ENCODE results near the gene FAM83C.
"Not testable (repeated sequence)": the region's sequence is repeated elsewhere in the genome, so short reads cannot be mapped to it uniquely, and the experiment has no call there.

The FAM83C gene

GRCh38 chr20:35262731-35263531, 29.3 kb downstream of the FAM83C start:
- not testable (repeated sequence) for DNase-seq

DNA sequence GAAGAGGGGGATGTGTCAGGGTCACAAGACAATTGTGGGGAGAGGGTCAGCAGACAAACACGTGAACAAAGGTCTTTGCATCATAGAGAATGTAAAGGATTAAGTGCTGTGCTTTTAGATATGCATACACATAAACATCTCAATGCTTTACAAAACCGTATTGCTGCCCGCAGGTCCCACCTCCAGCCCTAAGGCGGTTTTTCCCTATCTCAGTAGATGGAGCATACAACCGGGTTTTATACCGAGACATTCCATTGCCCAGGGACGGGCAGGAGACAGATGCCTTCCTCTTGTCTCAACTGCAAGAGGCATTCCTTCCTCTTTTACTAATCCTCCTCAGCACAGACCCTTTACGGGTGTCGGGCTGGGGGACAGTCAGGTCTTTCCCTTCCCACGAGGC, 29.9 kb downstream of the FAM83C start:
- not testable (repeated sequence) for DNase-seq

DNA sequence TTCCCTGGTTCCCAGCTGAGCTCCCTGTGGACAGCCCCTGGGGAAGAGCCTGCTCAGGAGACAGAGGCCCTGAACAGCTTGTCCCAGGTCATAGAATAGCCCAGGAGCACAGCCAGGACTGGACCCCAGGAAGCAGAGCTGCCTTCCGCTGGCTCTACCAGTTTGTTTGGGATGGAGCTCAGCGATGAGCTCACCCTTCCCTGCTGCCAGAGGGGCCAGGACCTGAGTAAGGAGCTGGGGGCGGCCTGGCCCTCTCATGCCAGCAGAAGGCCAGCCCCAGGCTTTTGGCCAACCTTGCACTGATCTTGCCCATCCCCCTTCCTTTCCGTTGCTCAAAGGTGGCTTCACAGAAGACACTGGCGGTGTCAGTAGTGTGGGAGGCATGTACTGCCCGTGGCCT, 31.8 kb downstream of the FAM83C start:
- DNase-seq, result no peak

DNA sequence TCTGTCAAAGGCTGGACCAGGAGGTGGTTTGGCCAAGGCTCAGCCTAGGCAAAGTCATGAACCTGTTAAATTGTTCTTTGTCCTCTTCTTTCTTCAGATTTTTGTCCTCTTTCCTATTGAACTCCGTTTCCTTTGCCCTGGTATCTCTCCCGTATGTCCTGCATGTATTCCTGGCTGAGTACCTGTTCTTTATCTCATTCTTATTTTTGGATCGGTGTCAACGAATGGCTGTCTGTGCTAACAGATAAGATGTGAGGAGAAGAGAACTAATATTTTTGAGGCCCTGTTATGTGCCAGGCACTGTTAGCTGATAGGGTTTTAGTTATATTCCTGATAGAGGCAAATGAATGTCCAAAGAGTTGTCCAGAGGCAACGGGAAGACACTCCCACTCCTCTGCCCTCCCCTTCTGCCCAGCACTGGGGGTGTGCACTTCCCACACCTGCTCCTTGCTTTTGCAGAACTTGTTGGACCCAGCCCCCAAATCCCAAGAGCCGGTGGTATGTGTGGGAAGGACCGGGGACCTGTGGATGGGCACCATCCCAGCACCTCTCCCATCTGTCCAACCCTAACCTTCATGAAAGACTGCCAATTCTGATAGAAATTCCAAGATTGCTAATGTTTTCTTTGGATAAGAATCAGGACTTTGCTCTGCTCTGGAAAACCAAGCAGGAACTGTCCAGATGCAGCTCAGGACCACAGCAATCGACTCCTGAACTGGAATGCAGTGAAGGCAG, 34.9 kb downstream of the FAM83C start:
- no peak for DNase-seq

DNA sequence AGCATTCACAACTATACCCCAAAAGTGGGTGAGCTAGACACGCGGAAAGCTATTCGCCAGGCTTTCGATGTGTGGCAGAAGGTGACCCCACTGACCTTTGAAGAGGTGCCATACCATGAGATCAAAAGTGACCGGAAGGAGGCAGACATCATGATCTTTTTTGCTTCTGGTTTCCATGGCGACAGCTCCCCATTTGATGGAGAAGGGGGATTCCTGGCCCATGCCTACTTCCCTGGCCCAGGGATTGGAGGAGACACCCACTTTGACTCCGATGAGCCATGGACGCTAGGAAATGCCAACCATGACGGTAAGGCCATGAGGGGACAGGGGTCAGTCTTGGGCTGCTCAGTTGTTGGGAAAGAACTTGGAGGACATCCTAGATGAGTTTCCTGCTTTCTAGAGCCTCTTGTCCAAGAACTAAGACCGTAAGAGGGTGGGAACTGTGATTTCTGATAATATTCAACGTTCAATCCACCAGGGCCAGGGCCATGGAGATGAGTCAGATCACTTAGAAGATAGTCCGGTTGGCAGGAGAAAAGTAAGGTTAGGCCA, 37.7 kb downstream of the FAM83C start:
- DNase-seq, result no peak

- no peak for DNase-seq
These were observed 39.2 kb downstream of the FAM83C start for GRCh38 chr20:35253010-35253409.

DNA sequence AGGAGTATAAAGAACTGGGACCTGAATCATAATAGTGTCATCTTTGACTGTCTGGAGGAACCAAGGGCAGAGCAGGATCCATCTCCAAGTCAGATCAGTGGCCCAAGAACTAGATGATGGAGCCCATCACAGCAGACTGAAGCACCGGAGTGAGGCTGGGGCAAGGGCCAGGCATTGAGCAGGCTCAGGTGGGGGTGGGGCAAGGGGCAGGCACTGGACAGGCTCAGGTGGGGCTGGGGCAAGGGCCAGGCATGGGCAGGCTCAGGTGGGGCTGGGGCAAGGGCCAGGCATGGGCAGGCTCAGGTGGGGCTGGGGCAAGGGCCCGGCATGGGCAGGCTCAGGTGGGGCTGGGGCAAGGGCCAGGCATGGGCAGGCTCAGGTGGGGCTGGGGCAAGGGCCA, 39.6 kb downstream of the FAM83C start:
- DNase-seq, result not testable (repeated sequence)

DNA sequence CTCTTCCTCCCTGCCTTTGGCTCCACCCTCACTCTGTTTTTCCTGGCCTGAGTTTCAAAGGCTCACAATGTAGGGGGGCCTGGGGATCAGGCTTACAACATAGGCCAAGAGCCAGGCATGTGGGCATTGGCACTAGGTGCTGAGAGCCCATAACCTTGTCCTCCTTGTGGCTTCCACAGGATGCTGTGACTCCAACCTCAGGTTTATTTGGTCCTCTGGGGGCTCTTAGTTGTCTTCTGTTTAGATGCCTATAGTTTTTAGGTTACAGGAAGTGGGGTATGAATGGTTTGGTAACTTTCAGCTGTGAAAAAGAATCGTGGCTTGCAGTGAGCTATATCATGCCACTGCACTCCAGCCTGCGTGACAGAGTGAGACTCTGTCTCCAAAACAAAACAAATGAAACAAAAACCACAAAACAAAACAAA, 40.2 kb downstream of the FAM83C start:
- peak; percentile 36 for DNase-seq

- no peak for DNase-seq
These were observed 40.6 kb downstream of the FAM83C start for GRCh38 chr20:35251613-35251940.

GRCh38 chr20:35248641-35249475, 43.4 kb downstream of the FAM83C start:
- no peak for DNase-seq

GRCh38 chr20:35246723-35247122, 45.5 kb downstream of the FAM83C start:
- no peak for DNase-seq

- DNase-seq, result no peak
These were observed 48.2 kb downstream of the FAM83C start for GRCh38 chr20:35243986-35244385.

GRCh38 chr20:35243317-35243716, 48.9 kb downstream of the FAM83C start:
- DNase-seq, result no peak

- DNase-seq, result no peak
These were observed 51.4 kb downstream of the FAM83C start for GRCh38 chr20:35240811-35241293.

GRCh38 chr20:35240083-35240810, 52.0 kb downstream of the FAM83C start:
- DNase-seq, result no peak

DNA sequence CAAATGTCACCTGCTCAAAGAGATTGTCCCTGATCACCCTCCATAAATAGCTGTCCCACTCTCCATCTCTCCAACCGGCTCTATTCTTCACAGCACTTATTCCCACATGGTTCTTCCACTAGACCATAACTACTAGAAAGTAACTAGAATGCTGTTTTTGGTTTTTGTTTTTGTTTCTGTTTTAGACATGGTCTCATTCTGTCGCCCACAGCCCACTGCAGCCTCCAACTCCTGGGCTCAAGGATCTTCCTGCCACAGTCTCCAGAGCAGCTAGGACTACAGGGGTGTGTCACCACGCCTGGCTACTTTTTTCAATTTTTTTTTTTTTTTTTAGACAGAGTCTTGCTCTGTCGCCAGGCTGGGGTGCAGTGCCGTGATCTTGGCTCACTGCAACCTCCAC, 53.5 kb downstream of the FAM83C start:
- no peak for DNase-seq

- no peak for DNase-seq
These were observed 54.1 kb downstream of the FAM83C start for GRCh38 chr20:35238170-35238569.

- no peak for DNase-seq
These were observed 54.7 kb downstream of the FAM83C start for GRCh38 chr20:35237486-35237885.

DNA sequence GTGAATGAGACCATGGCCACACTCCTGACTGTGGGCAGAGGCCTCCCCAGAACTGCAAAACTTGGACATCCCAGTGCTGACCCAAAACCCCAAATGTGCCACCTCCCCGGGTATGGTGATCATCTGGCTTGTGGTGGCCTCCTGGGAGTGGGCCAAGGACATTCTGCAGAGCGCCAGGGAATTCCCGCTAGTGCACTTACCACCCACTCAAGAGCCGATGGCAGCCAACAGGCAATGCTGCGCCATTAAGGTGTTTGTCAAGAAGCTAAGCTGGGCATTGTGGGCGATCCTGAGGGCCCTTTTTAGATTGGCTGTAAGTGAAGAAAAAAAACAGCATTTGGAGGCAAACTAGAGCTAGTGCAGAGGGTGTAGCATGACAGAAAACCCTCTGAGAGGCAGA, 56.3 kb downstream of the FAM83C start:
- no peak for DNase-seq

All from activated effector memory CD4-positive, alpha-beta T cell treated with Interleukin-2 at 50 U/mL for 16 hours (primary cell).